AG09309 (cell line): Measurements from ENCODE around the gene PRKCZ.

Experiments
- DNase-seq: peaks from one replicate; pipeline ENCODE4 v3.0.0-alpha.2; 2010; ENCODE audit warnings: low read depth
- H3K4me3 ChIP-seq: 2 replicates; pipeline ENCODE4 v1.5.1; 2011; ENCODE audit warnings: mild to moderate bottlenecking, low read depth, low read length, moderate library complexity; ENCODE audit not compliant: control insufficient read depth
- TF ChIP-seq, protein P1 (sequence below): IDR thresholded peaks from 2 replicates; pipeline ENCODE4 v1.5.1; 2011; ENCODE audit warnings: mild to moderate bottlenecking, low read depth, low read length, inconsistent platforms; ENCODE audit not compliant: insufficient read depth, control insufficient read depth; ENCODE audit errors: missing control alignments

Gene PRKCZ

DNA sequence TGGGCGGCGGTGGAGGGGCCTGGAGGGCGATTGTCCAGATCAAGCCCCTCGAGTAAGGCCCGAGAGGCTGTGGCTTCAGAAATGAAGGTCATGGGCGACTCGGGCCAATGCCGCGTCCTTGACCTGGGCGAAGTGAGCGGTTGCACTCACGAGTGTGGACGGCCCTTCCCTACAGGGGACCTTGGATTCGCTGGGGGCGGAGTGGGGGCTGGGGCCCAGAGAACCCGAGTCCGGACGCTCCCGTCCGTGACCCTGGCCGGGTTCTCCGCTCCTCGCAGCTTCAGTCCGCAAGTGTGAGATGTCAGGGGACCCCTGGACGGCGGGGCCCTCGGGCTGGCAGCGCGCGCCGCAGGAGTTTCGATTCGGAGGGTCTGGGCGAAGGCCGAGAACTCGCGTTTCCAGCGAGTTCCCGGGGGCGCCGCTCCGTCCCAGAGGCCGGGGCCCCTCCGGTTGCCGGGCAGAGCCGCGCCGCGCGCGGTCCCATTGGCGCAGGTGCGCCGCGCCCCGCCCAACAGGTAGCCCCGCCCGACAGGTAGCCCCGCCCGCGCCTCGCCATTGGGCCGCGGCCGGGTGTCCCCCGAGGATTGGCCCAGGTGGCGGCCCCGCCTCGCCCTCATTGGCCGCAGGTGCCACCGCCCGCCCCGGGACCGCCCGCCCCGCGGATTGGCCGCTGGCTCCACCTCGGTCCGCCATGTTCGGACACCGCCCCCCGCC is at the start of gene PRKCZ:
PRKCZ (plus strand) TSS at position 694 of the 714 bp plus-strand sequence. CDS start 220 bp downstream, outside the sequence.
- TF ChIP-seq, protein P1, sequence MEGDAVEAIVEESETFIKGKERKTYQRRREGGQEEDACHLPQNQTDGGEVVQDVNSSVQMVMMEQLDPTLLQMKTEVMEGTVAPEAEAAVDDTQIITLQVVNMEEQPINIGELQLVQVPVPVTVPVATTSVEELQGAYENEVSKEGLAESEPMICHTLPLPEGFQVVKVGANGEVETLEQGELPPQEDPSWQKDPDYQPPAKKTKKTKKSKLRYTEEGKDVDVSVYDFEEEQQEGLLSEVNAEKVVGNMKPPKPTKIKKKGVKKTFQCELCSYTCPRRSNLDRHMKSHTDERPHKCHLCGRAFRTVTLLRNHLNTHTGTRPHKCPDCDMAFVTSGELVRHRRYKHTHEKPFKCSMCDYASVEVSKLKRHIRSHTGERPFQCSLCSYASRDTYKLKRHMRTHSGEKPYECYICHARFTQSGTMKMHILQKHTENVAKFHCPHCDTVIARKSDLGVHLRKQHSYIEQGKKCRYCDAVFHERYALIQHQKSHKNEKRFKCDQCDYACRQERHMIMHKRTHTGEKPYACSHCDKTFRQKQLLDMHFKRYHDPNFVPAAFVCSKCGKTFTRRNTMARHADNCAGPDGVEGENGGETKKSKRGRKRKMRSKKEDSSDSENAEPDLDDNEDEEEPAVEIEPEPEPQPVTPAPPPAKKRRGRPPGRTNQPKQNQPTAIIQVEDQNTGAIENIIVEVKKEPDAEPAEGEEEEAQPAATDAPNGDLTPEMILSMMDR: no peak
- no peak within 1 kb of the TSS for H3K4me3 ChIP-seq
- DNase-seq: no peak

DNA sequence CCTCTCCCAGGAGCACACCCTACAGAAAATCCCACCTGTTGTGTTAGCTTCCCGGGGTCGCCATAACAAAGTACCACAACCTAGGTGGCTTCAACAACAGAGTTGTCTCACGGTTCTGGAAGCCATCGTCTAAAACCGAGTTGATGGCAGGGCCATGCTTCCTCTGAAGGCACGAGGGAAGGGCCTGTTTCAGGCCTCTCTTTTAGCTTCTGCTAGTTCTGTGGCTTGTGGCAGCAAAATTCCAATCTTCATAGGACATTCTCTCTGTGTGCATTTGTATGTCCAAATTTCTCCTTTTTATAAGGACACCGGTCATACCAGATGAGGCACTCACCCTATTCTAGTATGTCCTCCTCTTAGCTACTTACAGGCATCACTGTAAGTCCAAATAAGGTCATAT is 49.8 kb upstream of the PRKCZ start:
- no peak overlapping the region for H3K4me3 ChIP-seq
- TF ChIP-seq, protein P1: no peak
- no peak for DNase-seq

DNA sequence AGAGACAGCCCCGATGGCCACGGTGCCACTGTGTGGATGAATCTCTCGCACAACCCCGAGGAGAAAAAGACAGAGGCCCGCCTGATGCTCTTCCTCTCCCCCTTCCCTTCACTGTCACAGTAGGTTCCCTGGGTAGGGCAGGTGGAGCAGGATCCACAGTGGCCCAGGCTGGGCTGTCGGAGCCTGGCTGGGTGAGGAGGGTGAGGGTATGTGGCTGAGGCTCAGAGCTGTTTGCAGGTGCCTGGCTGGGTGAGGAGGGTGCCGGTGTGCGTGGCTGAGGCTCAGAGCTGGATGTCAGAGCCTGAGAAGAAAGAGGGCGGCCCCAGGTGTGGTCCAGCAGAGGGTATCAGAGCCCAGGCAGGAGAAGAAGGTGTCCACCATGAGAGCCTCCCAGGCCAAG is 49.4 kb upstream of the PRKCZ start:
- TF ChIP-seq, protein P1: no peak
- DNase-seq: no peak
- H3K4me3 ChIP-seq: no peak overlapping the region

DNA sequence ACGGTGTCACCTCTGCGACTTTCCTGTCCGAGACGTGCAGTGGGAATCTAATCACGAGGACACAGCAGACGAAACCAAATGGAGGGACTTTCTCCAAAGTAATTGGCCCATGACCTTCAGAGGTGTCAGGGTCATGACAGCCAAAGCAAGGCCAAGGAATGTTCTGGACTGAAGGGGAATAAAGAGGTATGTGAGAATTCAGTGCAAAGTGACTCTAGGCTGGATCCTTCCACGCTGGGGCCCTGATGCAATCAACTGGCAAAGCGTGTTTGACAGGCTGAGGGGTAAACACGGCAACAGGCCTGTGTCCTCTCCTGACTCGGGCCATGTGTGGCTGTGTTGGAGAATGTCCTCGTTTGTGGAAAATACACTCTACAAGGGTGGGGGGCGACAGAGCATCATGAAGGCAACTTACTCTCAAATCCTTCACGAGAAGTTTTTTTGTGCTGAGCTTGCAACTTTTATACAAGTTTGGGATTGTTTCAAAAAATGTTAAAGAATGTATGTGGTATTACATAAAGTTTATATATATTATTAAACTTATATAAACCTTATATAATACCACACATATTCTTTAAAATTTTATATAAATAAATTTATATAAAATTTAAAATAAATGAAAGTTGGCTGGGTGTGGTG is 48.3 kb upstream of the PRKCZ start:
- no peak overlapping the region for H3K4me3 ChIP-seq
- TF ChIP-seq, protein P1: no peak
- DNase-seq: no peak

DNA sequence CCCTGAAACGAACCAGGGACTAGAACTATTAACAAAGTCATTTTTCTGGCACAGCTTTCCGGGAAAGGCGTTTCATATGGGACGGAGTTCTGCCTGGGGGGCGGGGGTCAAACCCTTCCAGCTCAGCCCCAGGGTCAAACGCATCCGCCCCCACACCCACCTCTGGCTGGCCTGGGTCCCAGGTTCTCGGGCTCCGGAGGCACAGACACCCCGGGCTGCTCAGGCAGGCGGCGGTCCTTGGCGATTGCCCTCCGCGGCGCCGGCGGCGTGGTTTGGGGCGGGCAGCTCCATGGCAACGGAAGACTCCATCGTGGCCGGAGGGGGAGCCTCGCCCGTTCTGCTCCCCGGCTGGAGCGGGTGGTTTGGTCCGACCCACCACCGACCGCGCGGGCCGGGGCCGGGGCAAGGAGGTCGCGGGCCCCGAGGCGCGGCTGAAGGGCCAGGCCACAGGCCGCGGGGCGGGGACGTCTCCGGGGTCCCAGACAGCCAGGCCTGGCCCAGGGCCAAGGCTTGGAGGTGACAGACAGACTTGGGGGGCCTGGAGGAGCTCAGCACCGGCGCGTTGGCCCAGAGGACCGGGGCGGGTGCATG is 46.6 kb upstream of the PRKCZ start, which contains the start of gene CFAP74:
CFAP74 (minus strand) TSS at position 246 of the 591 bp plus-strand sequence. CDS start 12,830 bp downstream, outside the sequence.
- no peak within 1 kb of the TSS for H3K4me3 ChIP-seq
- TF ChIP-seq, protein P1: no peak
- no peak for DNase-seq

DNA sequence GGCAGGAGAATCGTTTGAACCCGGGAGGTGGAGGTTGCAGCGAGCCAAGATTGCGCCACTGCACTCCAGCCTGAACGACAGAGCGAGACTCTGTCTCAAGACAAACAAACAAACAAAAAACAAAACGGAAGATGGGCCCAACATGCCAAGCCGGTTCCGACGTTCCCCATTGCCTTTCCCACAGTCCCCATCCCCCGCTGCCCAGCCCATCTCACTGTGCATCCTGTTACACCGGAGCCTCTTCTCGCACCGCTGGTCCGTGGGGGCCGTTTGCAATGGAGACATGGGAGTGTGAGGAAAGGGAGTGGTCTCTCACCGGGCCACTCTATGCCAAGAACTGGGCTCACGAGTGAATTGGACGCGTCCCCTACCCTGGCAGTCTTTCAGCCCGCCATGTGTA is 45.4 kb upstream of the PRKCZ start:
- TF ChIP-seq, protein P1: no peak
- H3K4me3 ChIP-seq: no peak overlapping the region
- DNase-seq: no peak
